Ascending aorta (tissue), 2 donors: Measurements from ENCODE around the gene ECT2L. TPM values are rescaled to one million over a fixed set of nuclear protein-coding genes. Genes with fewer than 3 reads are reported as not detected.

Experiments used
- DNase-seq, 2 donors: peaks; one replicate each; pipeline ENCODE4 v3.0.0-alpha.2; 2019; ENCODE audit warnings: low spot score in 2 of 2
- H3K27ac ChIP-seq, 2 donors: fragments of 200-600 bp; sonication (generic); one replicate each; pipeline ENCODE4 v1.5.1; 2016 to 2017; ENCODE audit warnings: mild to moderate bottlenecking in 1 of 2
- H3K27me3 ChIP-seq: fragments of 200-600 bp; sonication (generic); one replicate; pipeline ENCODE4 v1.5.1; 2017
- H3K36me3 ChIP-seq, 2 donors: fragments of 200-600 bp; sonication (generic); one replicate each; pipeline ENCODE4 v1.5.1; 2016
- H3K4me1 ChIP-seq, 2 donors: fragments of 200-600 bp; sonication (generic); one replicate each; pipeline ENCODE4 v1.5.1; 2016 to 2017; ENCODE audit warnings: mild to moderate bottlenecking in 1 of 2
- H3K4me3 ChIP-seq, 2 donors: fragments of 200-600 bp; sonication (generic); one replicate each; pipeline ENCODE4 v1.5.1; 2016 to 2017; ENCODE audit warnings: mild to moderate bottlenecking in 1 of 2
- H3K9me3 ChIP-seq, 2 donors: fragments of 200-600 bp; sonication (generic); one replicate each; pipeline ENCODE4 v1.5.1; 2016
- CTCF ChIP-seq, 3 experiments: fragments of 200-600 bp in 2 of 3; fragments of 450-650 bp in 1 of 3; sonication (generic) in 2 of 3; IDR thresholded peaks; one replicate each; pipeline ENCODE4 v1.5.1; 2016 to 2019; ENCODE audit warnings: antibody characterized with exemption in 3 of 3, mild to moderate bottlenecking in 1 of 3, moderate library complexity in 1 of 3
- intact Hi-C: fragments of 100-400 bp; cut with DNase I; formaldehyde crosslinking; loops from one replicate; pipeline ENCODE4 v1.15.1; 2023
- total RNA-seq: library from RNA; depleted of rRNA; stranded (reverse); fragments of >200 nt; gene quantifications from one replicate; pipeline ENCODE4 v1.1.0, GENCODE V29; 2016

ECT2L gene
- total RNA-seq, 1 donor from 2014 or later, result not detected

GRCh38 chr6:138849791-138850190, 53.9 kb downstream of the ECT2L start:
- intact Hi-C loops, result no loop called here
- Histone ChIP-seq H3K9me3 (no peaks in the 10 kb centered on the region), H3K36me3 (no peaks in the 10 kb centered on the region), H3K4me3 (no peak overlapping the region), H3K27me3 (no peaks in the 10 kb centered on the region), H3K27ac (no peak overlapping the region), H3K4me1 (no peaks in the 10 kb centered on the region)
- TF ChIP-seq CTCF (IDR thresholded peaks at IDR 0.05), result no peak
- DNase-seq, result no peak

DNA sequence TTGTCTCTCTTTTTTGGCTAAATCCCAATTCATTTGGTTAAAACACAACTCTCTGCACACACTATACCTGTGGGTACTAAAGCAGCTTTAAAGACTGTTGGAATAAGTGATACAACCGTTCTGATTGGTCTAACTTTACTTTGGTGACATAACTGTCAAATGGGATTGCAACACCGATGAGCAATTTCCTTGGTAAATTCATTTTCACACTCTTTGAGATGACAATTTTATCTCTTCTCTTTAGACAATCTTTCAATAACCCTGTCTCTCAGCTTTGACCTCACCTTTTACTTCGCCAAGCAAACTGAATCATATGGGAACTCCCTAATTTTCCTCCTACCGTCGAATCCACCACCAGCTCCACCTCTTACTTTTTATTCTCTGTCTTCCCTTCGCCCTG, 60.8 kb downstream of the ECT2L start:
- TF ChIP-seq CTCF (IDR thresholded peaks at IDR 0.05), result no peak
- Histone ChIP-seq H3K27ac (no peak overlapping the region), H3K36me3 (no peaks in the 10 kb centered on the region), H3K4me1 (no peaks in the 10 kb centered on the region), H3K27me3 (no peaks in the 10 kb centered on the region), H3K4me3 (no peak overlapping the region), H3K9me3 (no peaks in the 10 kb centered on the region)
- intact Hi-C loops, result no loop called here
- no peak for DNase-seq

GRCh38 chr6:138857775-138858174, 61.9 kb downstream of the ECT2L start:
- Histone ChIP-seq H3K4me1 (no peaks in the 10 kb centered on the region), H3K36me3 (no peaks in the 10 kb centered on the region), H3K27me3 (no peaks in the 10 kb centered on the region), H3K27ac (no peak overlapping the region), H3K9me3 (no peaks in the 10 kb centered on the region), H3K4me3 (no peak overlapping the region)
- intact Hi-C loops, result no loop called here
- no peak for TF ChIP-seq CTCF (IDR thresholded peaks at IDR 0.05)
- no peak for DNase-seq

DNA sequence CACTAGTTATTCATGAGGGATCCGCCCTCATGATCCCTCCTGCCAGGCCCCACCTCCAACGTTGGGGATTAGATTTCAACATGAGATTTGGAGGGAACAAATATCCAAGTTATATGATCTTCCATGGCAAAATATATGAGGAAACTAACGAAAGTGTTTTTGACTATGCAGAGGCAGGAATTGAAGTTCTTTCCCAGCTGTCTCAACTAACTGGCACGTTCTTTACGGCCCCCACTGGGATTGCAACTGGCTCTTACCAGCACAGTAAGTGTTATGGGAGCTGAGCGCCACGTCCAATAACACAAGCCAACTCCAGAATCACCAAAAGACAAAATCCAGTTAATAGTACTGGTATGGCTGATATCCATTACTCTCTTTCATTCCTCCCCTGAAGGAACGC, 66.6 kb downstream of the ECT2L start:
- no peak overlapping the region for H3K27ac ChIP-seq

DNA sequence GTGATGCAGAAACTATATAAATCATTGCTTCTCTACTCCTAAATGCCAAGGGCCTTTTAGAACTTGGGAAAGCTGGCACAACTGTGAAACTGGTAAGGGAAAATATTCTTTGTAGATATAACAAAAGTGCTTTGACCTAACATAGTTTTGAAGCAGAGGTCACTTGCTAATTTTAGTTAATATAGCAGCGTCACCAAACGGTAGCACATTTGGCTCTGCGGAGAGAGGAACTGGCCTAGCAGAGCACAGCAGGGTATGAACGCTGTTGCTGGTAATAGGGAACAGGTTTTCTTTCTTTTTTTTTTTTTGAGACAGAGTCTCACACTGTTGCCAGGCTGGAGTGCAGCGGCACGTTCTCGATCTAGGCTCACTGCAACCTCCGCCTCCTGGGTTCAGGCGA, 67.4 kb downstream of the ECT2L start:
- intact Hi-C loops, result no loop called here
- Histone ChIP-seq H3K9me3 (no peaks in the 10 kb centered on the region), H3K27ac (no peak overlapping the region), H3K36me3 (no peaks in the 10 kb centered on the region), H3K4me3 (no peak overlapping the region), H3K4me1 (no peaks in the 10 kb centered on the region), H3K27me3 (no peaks in the 10 kb centered on the region)
- DNase-seq, result no peak
- TF ChIP-seq CTCF (IDR thresholded peaks at IDR 0.05), result no peak

More for the DNA sequence above, 66.6 kb downstream of the ECT2L start:
- Histone ChIP-seq H3K9me3 (no peaks in the 10 kb centered on the region), H3K4me3 (no peak overlapping the region), H3K4me1 (no peaks in the 10 kb centered on the region), H3K27me3 (no peaks in the 10 kb centered on the region), H3K36me3 (no peaks in the 10 kb centered on the region)
- DNase-seq, result no peak
- TF ChIP-seq CTCF (IDR thresholded peaks at IDR 0.05), result no peak
- intact Hi-C loops, result no loop called here

DNA sequence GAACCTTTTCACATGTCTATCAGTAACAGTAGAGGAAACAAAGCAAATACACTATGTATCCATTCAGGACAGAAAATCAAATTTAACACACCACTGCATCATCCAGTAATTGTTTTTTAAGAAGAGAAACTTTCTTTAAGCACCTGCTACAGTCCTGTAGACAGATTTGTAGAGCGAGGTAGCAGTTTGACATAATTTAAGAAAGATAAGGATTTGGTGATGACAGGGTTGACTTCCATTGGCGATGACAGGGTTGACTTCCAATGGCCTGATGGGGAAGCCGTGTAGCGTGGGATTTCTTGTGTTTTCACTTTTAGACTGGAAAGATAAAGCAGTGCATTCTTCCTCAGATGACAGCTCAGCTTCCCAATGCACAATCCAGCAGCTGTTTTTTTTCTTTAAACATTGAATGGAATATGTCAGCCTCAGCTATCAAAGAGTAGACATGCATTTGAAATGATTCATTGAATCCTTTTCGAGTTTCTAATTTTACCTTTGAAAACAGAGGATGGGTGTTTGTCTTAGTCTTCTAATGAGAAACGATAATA, 68.5 kb downstream of the ECT2L start:
- Histone ChIP-seq H3K9me3 (no peaks in the 10 kb centered on the region), H3K27ac (no peak overlapping the region), H3K4me1 (no peaks in the 10 kb centered on the region), H3K36me3 (no peaks in the 10 kb centered on the region), H3K4me3 (no peak overlapping the region), H3K27me3 (no peaks in the 10 kb centered on the region)
- intact Hi-C loops, result no loop called here
- TF ChIP-seq CTCF (IDR thresholded peaks at IDR 0.05), result no peak
- DNase-seq, result no peak
